HG02938 (cell line): ENCODE measurements around the gene TBX4.

Experiments
- ATAC-seq: cut with Tn5 transposase; IDR thresholded peaks from one replicate; pipeline ENCODE4 v1.9.1; 2021; ENCODE audit warnings: mild to moderate bottlenecking, moderate library complexity; ENCODE audit not compliant: unreplicated experiment

The TBX4 gene

GRCh38 chr17:61464130-61464842 is 12.1 kb downstream of the TBX4 start:
- ATAC-seq = no peak

- no peak for ATAC-seq
Measured at GRCh38 chr17:61464843-61465180, 12.6 kb downstream of the TBX4 start.

- no peak for ATAC-seq
Measured at GRCh38 chr17:61465550-61466237, 13.5 kb downstream of the TBX4 start.

- ATAC-seq = no peak
Measured at GRCh38 chr17:61466246-61466645, 14.0 kb downstream of the TBX4 start.

GRCh38 chr17:61467416-61468262 is 15.4 kb downstream of the TBX4 start:
- no peak for ATAC-seq

GRCh38 chr17:61468263-61468907 is 16.2 kb downstream of the TBX4 start:
- ATAC-seq = no peak

- no peak for ATAC-seq
Measured at GRCh38 chr17:61469474-61469873, 17.3 kb downstream of the TBX4 start.

GRCh38 chr17:61469949-61470348 is 17.7 kb downstream of the TBX4 start:
- no peak for ATAC-seq

GRCh38 chr17:61470530-61471136 is 18.4 kb downstream of the TBX4 start:
- ATAC-seq = no peak

- ATAC-seq = no peak
Measured at GRCh38 chr17:61474235-61474927, 22.2 kb downstream of the TBX4 start.

- ATAC-seq = no peak
Measured at GRCh38 chr17:61474934-61475333, 22.7 kb downstream of the TBX4 start.

- no peak for ATAC-seq
Measured at GRCh38 chr17:61475726-61476125, 23.5 kb downstream of the TBX4 start.

- no peak for ATAC-seq
Measured at GRCh38 chr17:61476476-61477203, 24.4 kb downstream of the TBX4 start.

GRCh38 chr17:61477204-61477834 is 25.1 kb downstream of the TBX4 start:
- no peak for ATAC-seq

- ATAC-seq = no peak
Measured at GRCh38 chr17:61478026-61478789, 26.0 kb downstream of the TBX4 start.

- ATAC-seq = no peak
Measured at GRCh38 chr17:61478790-61479492, 26.7 kb downstream of the TBX4 start.

GRCh38 chr17:61479493-61480413 is 27.5 kb downstream of the TBX4 start:
- ATAC-seq = no peak
